ENCODE measurements around the gene COPS7A. TPM values are rescaled to one million over a fixed set of nuclear protein-coding genes. Genes with fewer than 3 reads are reported as not detected.
"Not testable (repeated sequence)": the region's sequence is repeated elsewhere in the genome, so short reads cannot be mapped to it uniquely, and the experiment has no call there.

Gene COPS7A
- total RNA-seq, 1 donor from 2014 or later, result 35.8 TPM

GRCh38 chr12:6742834-6743233 is 19.0 kb downstream of the COPS7A start:
- no peak for ATAC-seq (ENCODE audit: low read depth)

GRCh38 chr12:6743300-6743699 is 19.5 kb downstream of the COPS7A start:
- CTCF ChIA-PET; H3K27ac Mint-ChIP-seq; H3K27me3 Mint-ChIP-seq; H3K9me3 Mint-ChIP-seq; intact Hi-C loops (cut with micrococcal nuclease); H3K4me3 Mint-ChIP-seq; ATAC-seq (ENCODE audit: low read depth); DNase-seq: not testable (repeated sequence)
- POLR2A ChIA-PET, result interaction anchor here (0.6 to 4.0 kb wide), 3 partner anchors 10 to 25 kb away, joined by 5 to 17 read pairs (median 11); partner anchors contain the start of genes COPS7A and MLF2
- H3K4me1 Mint-ChIP-seq, result peaks cover 23% of the 10 kb centered on the region
- peaks cover 19% of the 10 kb centered on the region for H3K36me3 Mint-ChIP-seq (ENCODE audit: low read depth)

More at GRCh38 chr12:6742834-6743233, 19.0 kb downstream of the COPS7A start:
- Mint-ChIP-seq H3K36me3 (ENCODE audit: low read depth) (peaks cover 14% of the 10 kb centered on the region), H3K9me3 (peaks cover 4% of the 10 kb centered on the region), H3K4me3 (no peak overlapping the region), H3K27me3 (no peaks in the 10 kb centered on the region), H3K4me1 (peaks cover 23% of the 10 kb centered on the region), H3K27ac (no peak overlapping the region)
- POLR2A ChIA-PET, result interaction anchor here (0.6 to 4.0 kb wide), 3 partner anchors 11 to 25 kb away, joined by 5 to 17 read pairs (median 11); partner anchors contain the start of genes COPS7A and MLF2
- TF ChIP-seq CTCF (IDR thresholded peaks at IDR 0.05), result no peak
- intact Hi-C loops (cut with micrococcal nuclease), result no loop called here
- no peak for DNase-seq
- CTCF ChIA-PET, result no interaction called here

GRCh38 chr12:6745741-6746525 is 22.1 kb downstream of the COPS7A start:
- DNase-seq, result peak; percentile 25
- TF ChIP-seq CTCF (IDR thresholded peaks at IDR 0.05), result no peak
- ChIA-PET CTCF (interaction anchor here (1.2 to 1.4 kb wide), 2 partner anchors 21 to 33 kb away, joined by 4 read pairs; partner anchors contain the start of gene PTMS), POLR2A (interaction anchor here (0.6 to 4.0 kb wide), 6 partner anchors 7 to 118 kb away, joined by 3 to 18 read pairs (median 8); partner anchors contain the start of genes CDCA3, COPS7A, MLF2 and USP5)
- H3K27me3 Mint-ChIP-seq, result no peaks in the 10 kb centered on the region
- peaks cover 23% of the 10 kb centered on the region for H3K4me1 Mint-ChIP-seq
- intact Hi-C loops (cut with micrococcal nuclease), result loop anchor here (1.0 kb wide), 1 partner anchor 22 kb away; the partner anchor contains the start of gene COPS7A
- peak overlapping the region; percentile 95 for H3K27ac Mint-ChIP-seq
- H3K4me3 Mint-ChIP-seq, result peak overlapping the region; percentile 53
- peaks cover 44% of the 10 kb centered on the region for H3K36me3 Mint-ChIP-seq (ENCODE audit: low read depth)
- H3K9me3 Mint-ChIP-seq, result peaks cover 4% of the 10 kb centered on the region
- peak; percentile 96 for ATAC-seq (ENCODE audit: low read depth)

- no peak for TF ChIP-seq CTCF (IDR thresholded peaks at IDR 0.05)
- Mint-ChIP-seq H3K4me3 (no peak overlapping the region), H3K27ac (peak overlapping the region; percentile 66), H3K4me1 (peaks cover 29% of the 10 kb centered on the region), H3K9me3 (peaks cover 4% of the 10 kb centered on the region), H3K36me3 (ENCODE audit: low read depth) (peaks cover 51% of the 10 kb centered on the region), H3K27me3 (no peaks in the 10 kb centered on the region)
- ATAC-seq (ENCODE audit: low read depth) (no peak), DNase-seq (no peak)
- intact Hi-C loops (cut with micrococcal nuclease), result no loop called here
- ChIA-PET POLR2A (interaction anchor here (0.6 to 3.3 kb wide), 2 partner anchors 23 to 197 kb away, joined by 4 to 18 read pairs; partner anchors contain the start of gene COPS7A), CTCF (interaction anchor here (0.6 kb wide), 1 partner anchor 19 kb away, joined by 3 read pairs; the partner anchor contains the start of gene PTMS)
These were observed 23.4 kb downstream of the COPS7A start for GRCh38 chr12:6747216-6747615.

GRCh38 chr12:6748761-6749160 is 24.9 kb downstream of the COPS7A start:
- Mint-ChIP-seq H3K27ac (no peak overlapping the region), H3K4me3 (no peak overlapping the region), H3K27me3 (no peaks in the 10 kb centered on the region), H3K4me1 (peaks cover 36% of the 10 kb centered on the region), H3K9me3 (no peaks in the 10 kb centered on the region), H3K36me3 (ENCODE audit: low read depth) (peaks cover 53% of the 10 kb centered on the region)
- DNase-seq, result no peak
- POLR2A ChIA-PET, result no interaction called here
- no peak for TF ChIP-seq CTCF (IDR thresholded peaks at IDR 0.05)
- no peak for ATAC-seq (ENCODE audit: low read depth)
- CTCF ChIA-PET, result no interaction called here
- intact Hi-C loops (cut with micrococcal nuclease), result no loop called here

Data from activated B cell treated with CpG ODN at 0.5 μM for 24 hours (primary cell).